ENCODE data around the gene TMC2.

Gene TMC2

GRCh38 chr20:2578475-2579192 lies 42.3 kb downstream of the TMC2 start:
- Histone ChIP-seq H3K9me3 (ENCODE audit: control insufficient read depth, low read length) (no peaks in the 10 kb centered on the region), H3K4me3 (ENCODE audit: insufficient read depth, low read depth, low read length) (no peak overlapping the region), H3K4me1 (ENCODE audit: control insufficient read depth, insufficient read depth, low read length) (no peaks in the 10 kb centered on the region), H3K27ac (ENCODE audit: insufficient read depth, low read depth, low read length, poor library complexity, severe bottlenecking) (no peak overlapping the region), H3K36me3 (ENCODE audit: control insufficient read depth, insufficient read depth, low read length) (no peaks in the 10 kb centered on the region), H3K27me3 (ENCODE audit: control insufficient read depth, insufficient read depth, low read length, poor library complexity, severe bottlenecking) (no peaks in the 10 kb centered on the region)
- WGBS, 2 experiments: 74 to 78% methylated on average over 10 of the region's 10 CpGs

- 79 to 85% methylated on average over 1 of the region's 1 CpG for WGBS, 2 experiments
- Histone ChIP-seq H3K9me3 (ENCODE audit: control insufficient read depth, low read length) (no peaks in the 10 kb centered on the region), H3K4me1 (ENCODE audit: control insufficient read depth, insufficient read depth, low read length) (no peaks in the 10 kb centered on the region), H3K27ac (ENCODE audit: insufficient read depth, low read depth, low read length, poor library complexity, severe bottlenecking) (no peak overlapping the region), H3K27me3 (ENCODE audit: control insufficient read depth, insufficient read depth, low read length, poor library complexity, severe bottlenecking) (no peaks in the 10 kb centered on the region), H3K4me3 (ENCODE audit: insufficient read depth, low read depth, low read length) (no peak overlapping the region), H3K36me3 (ENCODE audit: control insufficient read depth, insufficient read depth, low read length) (no peaks in the 10 kb centered on the region)
Measured at GRCh38 chr20:2585811-2586210, 49.4 kb downstream of the TMC2 start.

- no peak overlapping the region for H3K4me3 ChIP-seq (ENCODE audit: insufficient read depth, low read depth, low read length)
Measured at GRCh38 chr20:2593756-2594155, 57.4 kb downstream of the TMC2 start.

GRCh38 chr20:2595076-2595475 lies 58.7 kb downstream of the TMC2 start:
- Histone ChIP-seq H3K9me3 (ENCODE audit: control insufficient read depth, low read length) (no peaks in the 10 kb centered on the region), H3K27me3 (ENCODE audit: control insufficient read depth, insufficient read depth, low read length, poor library complexity, severe bottlenecking) (no peaks in the 10 kb centered on the region), H3K36me3 (ENCODE audit: control insufficient read depth, insufficient read depth, low read length) (no peaks in the 10 kb centered on the region), H3K4me3 (ENCODE audit: insufficient read depth, low read depth, low read length) (no peak overlapping the region), H3K4me1 (ENCODE audit: control insufficient read depth, insufficient read depth, low read length) (no peaks in the 10 kb centered on the region), H3K27ac (ENCODE audit: insufficient read depth, low read depth, low read length, poor library complexity, severe bottlenecking) (no peak overlapping the region)
- WGBS, 2 experiments: 88 to 93% methylated on average over 2 of the region's 2 CpGs

More at GRCh38 chr20:2593756-2594155, 57.4 kb downstream of the TMC2 start:
- H3K27me3 ChIP-seq (ENCODE audit: control insufficient read depth, insufficient read depth, low read length, poor library complexity, severe bottlenecking): no peaks in the 10 kb centered on the region
- no peaks in the 10 kb centered on the region for H3K9me3 ChIP-seq (ENCODE audit: control insufficient read depth, low read length)
- 86 to 87% methylated on average over 1 of the region's 1 CpG for WGBS, 2 experiments
- no peaks in the 10 kb centered on the region for H3K36me3 ChIP-seq (ENCODE audit: control insufficient read depth, insufficient read depth, low read length)
- no peak overlapping the region for H3K27ac ChIP-seq (ENCODE audit: insufficient read depth, low read depth, low read length, poor library complexity, severe bottlenecking)
- no peaks in the 10 kb centered on the region for H3K4me1 ChIP-seq (ENCODE audit: control insufficient read depth, insufficient read depth, low read length)

GRCh38 chr20:2596673-2597279 lies 60.4 kb downstream of the TMC2 start:
- no peak overlapping the region for H3K27ac ChIP-seq (ENCODE audit: insufficient read depth, low read depth, low read length, poor library complexity, severe bottlenecking)
- H3K9me3 ChIP-seq (ENCODE audit: control insufficient read depth, low read length): no peaks in the 10 kb centered on the region
- H3K27me3 ChIP-seq (ENCODE audit: control insufficient read depth, insufficient read depth, low read length, poor library complexity, severe bottlenecking): no peaks in the 10 kb centered on the region
- 77 to 81% methylated on average over 8 of the region's 8 CpGs for WGBS, 2 experiments
- H3K4me3 ChIP-seq (ENCODE audit: insufficient read depth, low read depth, low read length): no peak overlapping the region
- H3K36me3 ChIP-seq (ENCODE audit: control insufficient read depth, insufficient read depth, low read length): no peaks in the 10 kb centered on the region
- no peaks in the 10 kb centered on the region for H3K4me1 ChIP-seq (ENCODE audit: control insufficient read depth, insufficient read depth, low read length)

- H3K27me3 ChIP-seq (ENCODE audit: control insufficient read depth, insufficient read depth, low read length, poor library complexity, severe bottlenecking): no peaks in the 10 kb centered on the region
- 32 to 41% methylated on average over 4 to 5 of the region's 5 CpGs for WGBS, 2 experiments
- H3K4me3 ChIP-seq (ENCODE audit: insufficient read depth, low read depth, low read length): no peak overlapping the region
- no peak overlapping the region for H3K27ac ChIP-seq (ENCODE audit: insufficient read depth, low read depth, low read length, poor library complexity, severe bottlenecking)
- no peaks in the 10 kb centered on the region for H3K9me3 ChIP-seq (ENCODE audit: control insufficient read depth, low read length)
- no peaks in the 10 kb centered on the region for H3K36me3 ChIP-seq (ENCODE audit: control insufficient read depth, insufficient read depth, low read length)
- H3K4me1 ChIP-seq (ENCODE audit: control insufficient read depth, insufficient read depth, low read length): no peaks in the 10 kb centered on the region
Measured at GRCh38 chr20:2599288-2600006, 63.1 kb downstream of the TMC2 start.

- H3K27ac ChIP-seq (ENCODE audit: insufficient read depth, low read depth, low read length, poor library complexity, severe bottlenecking): no peak overlapping the region
- no peaks in the 10 kb centered on the region for H3K9me3 ChIP-seq (ENCODE audit: control insufficient read depth, low read length)
- H3K4me1 ChIP-seq (ENCODE audit: control insufficient read depth, insufficient read depth, low read length): no peaks in the 10 kb centered on the region
- H3K36me3 ChIP-seq (ENCODE audit: control insufficient read depth, insufficient read depth, low read length): no peaks in the 10 kb centered on the region
- no peaks in the 10 kb centered on the region for H3K27me3 ChIP-seq (ENCODE audit: control insufficient read depth, insufficient read depth, low read length, poor library complexity, severe bottlenecking)
- H3K4me3 ChIP-seq (ENCODE audit: insufficient read depth, low read depth, low read length): no peak overlapping the region
- WGBS, 2 experiments: 89 to 95% methylated on average over 8 to 9 of the region's 9 CpGs
Measured at GRCh38 chr20:2602046-2602735, 65.8 kb downstream of the TMC2 start.

GRCh38 chr20:2602746-2603145 lies 66.4 kb downstream of the TMC2 start:
- Histone ChIP-seq H3K27me3 (ENCODE audit: control insufficient read depth, insufficient read depth, low read length, poor library complexity, severe bottlenecking) (no peaks in the 10 kb centered on the region), H3K9me3 (ENCODE audit: control insufficient read depth, low read length) (no peaks in the 10 kb centered on the region), H3K4me3 (ENCODE audit: insufficient read depth, low read depth, low read length) (no peak overlapping the region), H3K36me3 (ENCODE audit: control insufficient read depth, insufficient read depth, low read length) (no peaks in the 10 kb centered on the region), H3K27ac (ENCODE audit: insufficient read depth, low read depth, low read length, poor library complexity, severe bottlenecking) (no peak overlapping the region), H3K4me1 (ENCODE audit: control insufficient read depth, insufficient read depth, low read length) (no peaks in the 10 kb centered on the region)
- WGBS, 2 experiments: 94 to 95% methylated on average over 4 of the region's 4 CpGs

- no peak overlapping the region for H3K4me3 ChIP-seq (ENCODE audit: insufficient read depth, low read depth, low read length)
- 89% methylated on average over 6 to 7 of the region's 7 CpGs for WGBS, 2 experiments
Measured at GRCh38 chr20:2603816-2604505, 67.6 kb downstream of the TMC2 start.

More at GRCh38 chr20:2603816-2604505, 67.6 kb downstream of the TMC2 start:
- Histone ChIP-seq H3K9me3 (ENCODE audit: control insufficient read depth, low read length) (no peaks in the 10 kb centered on the region), H3K36me3 (ENCODE audit: control insufficient read depth, insufficient read depth, low read length) (no peaks in the 10 kb centered on the region), H3K27ac (ENCODE audit: insufficient read depth, low read depth, low read length, poor library complexity, severe bottlenecking) (no peak overlapping the region), H3K27me3 (ENCODE audit: control insufficient read depth, insufficient read depth, low read length, poor library complexity, severe bottlenecking) (no peaks in the 10 kb centered on the region), H3K4me1 (ENCODE audit: control insufficient read depth, insufficient read depth, low read length) (no peaks in the 10 kb centered on the region)

Measured in ectodermal cell (in vitro differentiated cells).